ENCODE results near the gene PTPN6. TPM values are rescaled to one million over a fixed set of nuclear protein-coding genes. Genes with fewer than 3 reads are reported as not detected.
A peak's percentile ranks its signal among the peaks of the same experiment; 100 is the strongest.

Gene PTPN6
- total RNA-seq, 2 donors from 2014 or later, result 71.6 to 131 TPM

DNA sequence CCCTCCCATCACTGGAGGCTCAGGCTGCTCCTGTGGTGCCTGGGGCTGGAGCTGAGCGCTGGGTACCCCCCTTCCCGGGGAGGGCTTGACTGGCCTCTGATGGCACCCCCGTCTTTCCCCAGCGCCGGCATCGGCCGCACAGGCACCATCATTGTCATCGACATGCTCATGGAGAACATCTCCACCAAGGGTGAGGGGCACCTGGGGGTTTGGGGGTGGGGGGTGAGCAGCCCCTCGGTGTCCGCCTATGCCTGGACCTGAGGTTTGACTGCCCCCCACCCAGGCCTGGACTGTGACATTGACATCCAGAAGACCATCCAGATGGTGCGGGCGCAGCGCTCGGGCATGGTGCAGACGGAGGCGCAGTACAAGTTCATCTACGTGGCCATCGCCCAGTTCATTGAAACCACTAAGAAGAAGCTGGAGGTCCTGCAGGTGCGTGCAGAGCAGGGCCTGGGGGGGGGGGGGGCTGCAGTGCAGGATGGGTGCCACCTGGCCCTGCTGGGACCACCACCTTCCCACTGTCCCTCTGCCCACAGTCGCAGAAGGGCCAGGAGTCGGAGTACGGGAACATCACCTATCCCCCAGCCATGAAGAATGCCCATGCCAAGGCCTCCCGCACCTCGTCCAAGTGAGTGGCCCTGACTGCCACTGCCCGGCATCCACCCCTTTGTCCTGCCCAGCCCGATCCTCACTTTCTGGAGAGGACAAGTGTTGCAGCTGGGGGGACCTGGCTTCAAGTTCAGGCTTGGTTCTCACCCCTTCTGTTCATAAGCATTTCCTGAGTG is 8.8 kb downstream of the PTPN6 start:
- H3K36me3 Mint-ChIP-seq, result peaks cover 4% of the 10 kb centered on the region
- H3K4me3 Mint-ChIP-seq, result peak overlapping the region; percentile 91
- ATAC-seq (no peak), DNase-seq (ENCODE audit: low spot score) (no peak)
- H3K27ac Mint-ChIP-seq, result peak overlapping the region; percentile 96 to 97
- no peaks in the 10 kb centered on the region for H3K27me3 Mint-ChIP-seq
- no peaks in the 10 kb centered on the region for H3K9me3 Mint-ChIP-seq
- peaks cover 58 to 66% of the 10 kb centered on the region in 2 donors for H3K4me1 Mint-ChIP-seq (ENCODE audit: low read depth in 2 of 2)

DNA sequence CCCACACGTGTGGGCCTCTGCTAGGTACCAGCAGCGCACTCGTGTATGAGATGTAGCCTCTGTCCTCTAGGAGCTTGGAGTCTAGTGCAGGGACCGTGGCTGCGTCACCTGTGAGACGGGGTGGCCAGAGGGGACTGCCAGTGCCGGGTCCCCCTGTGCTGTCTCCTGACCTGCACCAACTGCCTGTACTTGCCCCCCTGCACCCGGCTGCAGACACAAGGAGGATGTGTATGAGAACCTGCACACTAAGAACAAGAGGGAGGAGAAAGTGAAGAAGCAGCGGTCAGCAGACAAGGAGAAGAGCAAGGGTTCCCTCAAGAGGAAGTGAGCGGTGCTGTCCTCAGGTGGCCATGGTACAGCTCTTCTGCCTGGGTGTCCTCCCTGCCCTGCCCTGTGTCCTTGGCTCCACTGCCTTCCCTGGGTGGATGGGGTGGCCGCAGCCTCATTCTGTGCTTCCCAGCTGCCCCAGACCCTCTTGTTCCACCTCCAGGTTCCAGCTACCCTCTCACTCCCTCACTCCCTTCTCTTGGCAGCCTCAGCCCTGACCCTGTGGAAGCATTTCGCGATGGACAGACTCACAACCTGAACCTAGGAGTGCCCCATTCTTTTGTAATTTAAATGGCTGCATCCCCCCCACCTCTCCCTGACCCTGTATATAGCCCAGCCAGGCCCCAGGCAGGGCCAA is 9.6 kb downstream of the PTPN6 start:
- no peaks in the 10 kb centered on the region for H3K9me3 Mint-ChIP-seq
- peak overlapping the region; percentile 96 for H3K27ac Mint-ChIP-seq
- H3K4me3 Mint-ChIP-seq, result peak overlapping the region; percentile 89
- no peaks in the 10 kb centered on the region for H3K27me3 Mint-ChIP-seq
- H3K36me3 Mint-ChIP-seq, result peaks cover 9% of the 10 kb centered on the region
- ATAC-seq, result peak; percentile 63 to 69
- no peak for DNase-seq (ENCODE audit: low spot score)
- peaks cover 62 to 63% of the 10 kb centered on the region in 2 donors for H3K4me1 Mint-ChIP-seq (ENCODE audit: low read depth in 2 of 2)

DNA sequence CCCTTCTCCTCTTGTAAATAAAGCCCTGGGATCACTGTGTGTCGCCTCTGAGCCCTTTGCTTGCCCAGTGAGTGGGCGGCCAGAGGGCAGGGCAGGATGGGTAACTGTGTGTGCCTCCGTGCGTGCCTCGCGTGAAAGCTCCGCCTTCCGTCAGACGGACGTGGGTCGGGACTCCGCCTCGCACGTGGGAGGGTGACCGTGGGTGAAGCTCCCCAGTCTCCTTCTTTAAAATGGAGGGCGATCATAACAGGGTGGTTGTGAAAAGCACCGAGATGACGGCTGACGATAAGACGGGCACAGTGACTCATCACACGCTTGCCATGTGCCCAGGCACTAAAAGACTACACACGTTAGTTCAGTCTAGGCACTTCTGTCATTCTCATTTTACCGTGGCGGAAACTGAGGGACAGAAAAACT is 10.1 kb downstream of the PTPN6 start:
- Mint-ChIP-seq H3K27me3 (no peaks in the 10 kb centered on the region), H3K4me1 (ENCODE audit: low read depth in 2 of 2) (peaks cover 58 to 59% of the 10 kb centered on the region in 2 donors), H3K4me3 (peak overlapping the region; percentile 89), H3K27ac (peak overlapping the region; percentile 96), H3K9me3 (no peaks in the 10 kb centered on the region), H3K36me3 (peaks cover 12% of the 10 kb centered on the region)
- ATAC-seq (peak; percentile 74 to 82), DNase-seq (ENCODE audit: low spot score) (peak; percentile 92)

DNA sequence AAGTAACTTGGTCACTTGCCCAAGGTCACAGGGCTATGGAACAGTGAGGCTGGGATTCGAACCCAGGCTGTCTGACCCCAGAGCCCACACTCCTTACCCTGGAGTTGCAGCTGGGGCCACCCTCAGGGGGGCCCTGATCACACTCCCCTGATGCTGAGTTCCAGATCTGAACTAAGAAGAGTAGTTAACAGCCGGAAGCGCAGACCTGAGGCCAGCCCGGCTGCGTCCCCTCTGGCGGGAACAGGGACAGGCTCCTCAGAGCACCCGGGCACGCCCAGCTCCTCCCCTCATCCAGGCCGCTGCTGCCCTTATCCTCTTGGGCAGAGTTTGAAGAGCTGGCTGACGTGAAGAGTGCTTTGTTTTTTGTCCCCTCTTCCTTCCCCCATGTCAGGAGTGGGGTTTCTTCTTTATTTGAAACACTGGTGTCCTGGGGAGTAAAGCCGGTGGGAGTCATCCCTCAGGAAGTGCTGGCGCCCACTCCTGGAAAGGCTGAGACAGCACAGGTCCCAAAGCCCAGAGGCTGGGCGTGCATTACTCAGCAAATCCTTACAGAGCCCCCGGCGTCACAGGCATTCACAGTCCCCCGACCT is 10.6 kb downstream of the PTPN6 start:
- Mint-ChIP-seq H3K9me3 (no peaks in the 10 kb centered on the region), H3K4me3 (peak overlapping the region; percentile 89), H3K27me3 (no peaks in the 10 kb centered on the region), H3K4me1 (ENCODE audit: low read depth in 2 of 2) (peaks cover 56 to 57% of the 10 kb centered on the region in 2 donors), H3K36me3 (peaks cover 17% of the 10 kb centered on the region), H3K27ac (peak overlapping the region; percentile 96)
- ATAC-seq (peak in 1 of 2 donors; percentile 34), DNase-seq (ENCODE audit: low spot score) (no peak)

DNA sequence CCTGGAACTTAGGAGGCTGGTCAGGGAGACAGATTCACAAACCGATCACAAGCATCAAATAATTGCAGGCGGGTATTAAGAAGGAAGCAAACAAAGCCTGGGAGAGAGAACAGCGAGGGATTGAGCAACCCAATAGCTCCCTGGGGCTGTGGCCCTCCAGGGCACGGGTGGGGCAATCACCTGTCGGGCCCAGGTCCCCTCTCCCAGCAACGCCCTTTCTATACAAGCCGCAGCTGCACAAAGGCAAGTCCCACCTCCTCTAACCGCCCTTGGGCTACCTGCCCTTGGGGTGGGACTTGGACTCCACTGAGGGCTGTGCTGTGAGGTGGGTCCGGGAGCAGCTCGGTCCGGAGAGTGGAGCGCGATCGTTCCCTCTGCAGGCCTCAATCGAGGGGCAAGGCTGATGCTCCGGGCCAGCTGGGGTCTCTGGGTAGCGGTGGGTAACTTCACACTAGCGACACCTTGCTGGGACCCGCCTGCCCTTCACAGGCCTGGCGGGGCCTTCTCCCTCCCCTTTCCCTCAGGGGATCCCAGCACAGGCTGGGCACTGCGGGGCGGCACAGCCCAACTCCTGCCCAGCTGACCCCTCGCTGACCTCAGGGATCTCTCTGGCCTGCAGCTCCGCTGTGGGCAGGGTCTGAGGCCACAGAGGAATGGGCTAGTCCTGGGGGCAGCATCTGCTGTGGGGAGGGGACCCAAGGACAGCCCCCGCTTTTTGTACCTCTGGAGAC is 11.3 kb downstream of the PTPN6 start:
- Mint-ChIP-seq H3K9me3 (no peaks in the 10 kb centered on the region), H3K36me3 (peaks cover 13% of the 10 kb centered on the region), H3K4me1 (ENCODE audit: low read depth in 2 of 2) (peaks cover 50 to 51% of the 10 kb centered on the region in 2 donors), H3K27ac (peak overlapping the region; percentile 96), H3K27me3 (no peaks in the 10 kb centered on the region), H3K4me3 (peak overlapping the region; percentile 89)
- DNase-seq (ENCODE audit: low spot score) (no peak), ATAC-seq (no peak)

DNA sequence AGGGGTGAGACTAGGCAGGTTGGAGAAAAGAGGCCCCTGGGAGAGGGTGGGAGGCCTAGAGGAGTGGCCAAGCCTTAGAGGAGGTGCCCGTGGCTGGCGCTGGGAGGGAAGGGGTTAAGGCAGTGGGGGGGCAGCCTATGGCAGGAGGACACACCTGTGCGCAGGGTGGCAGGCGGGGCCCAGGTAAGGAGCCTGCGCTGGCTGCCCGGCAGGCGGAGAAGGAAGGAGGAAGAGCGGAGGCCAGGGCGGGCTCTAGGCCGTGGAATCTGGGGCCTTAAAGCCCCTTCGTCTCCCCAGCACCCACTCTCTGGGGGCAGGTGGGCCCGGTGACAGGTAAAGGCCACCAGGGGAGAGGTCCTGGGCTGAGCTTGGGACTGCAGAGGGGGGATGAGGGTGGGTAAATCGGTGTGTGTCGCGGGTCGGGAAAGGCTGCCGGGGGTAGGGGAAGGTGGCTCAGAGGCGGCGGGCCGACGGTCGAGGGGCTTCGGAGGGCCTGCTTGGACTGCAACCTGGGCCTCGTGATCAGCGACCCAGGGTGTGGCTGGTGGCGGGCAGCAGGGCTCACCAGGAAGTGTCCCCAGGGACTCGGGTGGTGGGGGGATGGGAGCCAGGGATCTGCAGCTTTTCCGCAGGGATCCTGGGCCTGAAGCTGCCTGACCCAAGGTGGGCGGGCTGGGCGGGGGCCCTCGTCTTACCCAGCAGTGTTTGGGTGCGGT is 12.0 kb downstream of the PTPN6 start:
- Mint-ChIP-seq H3K27ac (peak overlapping the region; percentile 96), H3K4me1 (ENCODE audit: low read depth in 2 of 2) (peaks cover 45 to 47% of the 10 kb centered on the region in 2 donors), H3K4me3 (no peak overlapping the region), H3K9me3 (no peaks in the 10 kb centered on the region), H3K36me3 (peaks cover 13% of the 10 kb centered on the region), H3K27me3 (no peaks in the 10 kb centered on the region)
- no peak for DNase-seq (ENCODE audit: low spot score)
- no peak for ATAC-seq

DNA sequence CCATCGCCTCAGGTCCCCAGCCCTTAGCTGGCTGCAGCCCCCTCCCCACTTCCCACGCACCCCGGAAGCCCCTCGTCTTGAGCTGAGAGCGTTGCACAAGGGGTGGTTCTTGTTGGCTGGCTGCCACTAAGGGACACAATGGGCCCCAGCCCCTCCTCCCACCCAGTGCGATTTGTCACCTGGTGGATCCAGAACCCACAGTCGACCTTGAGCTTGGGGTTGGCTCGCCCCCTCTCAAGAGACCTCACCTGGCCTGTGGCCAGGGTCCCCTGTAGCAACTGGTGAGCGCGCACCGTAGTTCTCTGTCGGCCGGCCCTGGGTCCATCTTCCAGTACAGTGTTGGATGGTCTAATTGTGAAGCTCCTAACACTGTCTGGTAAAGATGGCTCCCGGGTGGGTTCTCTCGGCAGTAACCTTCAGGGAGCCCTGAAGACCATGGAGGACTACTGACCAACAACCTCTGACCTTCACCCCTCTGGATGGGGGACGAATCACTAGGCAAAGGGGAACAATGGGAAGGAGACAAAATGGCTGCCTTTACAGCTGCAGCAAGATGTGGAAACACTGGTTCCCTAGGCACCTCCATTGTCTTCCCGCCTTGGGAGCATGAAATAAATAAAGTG is 12.7 kb downstream of the PTPN6 start:
- no peaks in the 10 kb centered on the region for H3K9me3 Mint-ChIP-seq
- no peak for DNase-seq (ENCODE audit: low spot score)
- peaks cover 42 to 47% of the 10 kb centered on the region in 2 donors for H3K4me1 Mint-ChIP-seq (ENCODE audit: low read depth in 2 of 2)
- no peaks in the 10 kb centered on the region for H3K27me3 Mint-ChIP-seq
- peak overlapping the region; percentile 84 for H3K27ac Mint-ChIP-seq
- H3K4me3 Mint-ChIP-seq, result no peak overlapping the region
- ATAC-seq, result no peak
- H3K36me3 Mint-ChIP-seq, result peaks cover 16% of the 10 kb centered on the region

DNA sequence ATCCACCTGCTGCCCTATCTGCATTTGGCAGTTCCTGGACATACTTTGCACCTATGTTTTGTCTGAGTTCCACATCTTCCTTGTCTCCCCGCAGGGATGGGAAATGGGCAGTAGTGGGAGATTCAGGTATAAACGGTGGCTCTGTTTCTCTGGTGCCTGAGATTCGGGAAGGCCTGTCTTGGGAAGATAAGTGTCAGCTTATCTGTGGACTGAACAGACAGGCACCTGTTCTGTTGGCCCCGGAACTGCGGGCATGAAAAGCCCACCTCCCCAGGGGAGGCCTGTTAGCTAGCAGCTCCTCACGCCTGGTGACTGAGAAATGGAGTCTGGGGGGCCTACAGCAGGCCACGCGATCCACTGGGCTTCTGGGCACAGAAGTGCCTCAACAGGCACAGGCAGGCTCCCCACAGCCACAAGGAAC is 13.5 kb downstream of the PTPN6 start:
- H3K4me1 Mint-ChIP-seq (ENCODE audit: low read depth in 2 of 2), result peaks cover 40 to 45% of the 10 kb centered on the region in 2 donors
- ATAC-seq (no peak), DNase-seq (ENCODE audit: low spot score) (no peak)
- peak overlapping the region; percentile 84 for H3K27ac Mint-ChIP-seq
- no peak overlapping the region for H3K4me3 Mint-ChIP-seq
- H3K27me3 Mint-ChIP-seq, result no peaks in the 10 kb centered on the region
- H3K9me3 Mint-ChIP-seq, result no peaks in the 10 kb centered on the region
- peaks cover 21% of the 10 kb centered on the region for H3K36me3 Mint-ChIP-seq

DNA sequence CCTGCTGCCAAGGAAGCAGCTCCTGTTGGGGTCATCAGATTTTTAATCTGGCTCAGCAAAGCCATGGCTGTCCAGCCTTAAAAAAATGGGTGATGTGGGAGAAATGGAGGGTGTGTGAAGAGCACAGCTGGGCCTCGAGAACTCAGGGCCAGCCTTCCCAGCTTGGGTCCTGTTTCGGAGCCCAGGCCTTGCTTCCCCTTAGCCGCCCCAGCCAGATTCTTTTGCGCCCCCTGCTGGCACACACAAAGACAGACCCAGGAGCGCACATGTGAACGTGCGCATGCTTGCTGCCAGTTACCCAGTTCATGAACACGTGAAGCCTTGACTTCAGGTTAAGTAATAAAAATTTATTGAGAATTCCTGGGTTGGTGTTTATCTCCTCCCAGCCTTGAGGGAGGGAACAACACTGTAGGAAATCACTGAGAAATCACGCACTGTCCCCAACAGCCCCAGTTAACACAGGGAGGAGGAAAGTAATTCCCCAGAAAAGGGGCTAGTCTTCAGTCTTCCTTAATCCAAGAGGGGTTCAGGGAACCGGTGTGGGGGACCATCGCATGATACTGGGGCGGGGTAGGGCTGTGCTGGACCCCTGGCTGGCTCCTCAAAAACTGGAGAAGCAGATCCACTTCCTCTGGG is 14.0 kb downstream of the PTPN6 start:
- no peaks in the 10 kb centered on the region for H3K27me3 Mint-ChIP-seq
- H3K27ac Mint-ChIP-seq, result peak overlapping the region; percentile 84
- DNase-seq (ENCODE audit: low spot score), result peak; percentile 87
- peaks cover 40 to 45% of the 10 kb centered on the region in 2 donors for H3K4me1 Mint-ChIP-seq (ENCODE audit: low read depth in 2 of 2)
- H3K4me3 Mint-ChIP-seq, result no peak overlapping the region
- no peaks in the 10 kb centered on the region for H3K9me3 Mint-ChIP-seq
- ATAC-seq, result peak; percentile 56 to 64
- H3K36me3 Mint-ChIP-seq, result peaks cover 21% of the 10 kb centered on the region

DNA sequence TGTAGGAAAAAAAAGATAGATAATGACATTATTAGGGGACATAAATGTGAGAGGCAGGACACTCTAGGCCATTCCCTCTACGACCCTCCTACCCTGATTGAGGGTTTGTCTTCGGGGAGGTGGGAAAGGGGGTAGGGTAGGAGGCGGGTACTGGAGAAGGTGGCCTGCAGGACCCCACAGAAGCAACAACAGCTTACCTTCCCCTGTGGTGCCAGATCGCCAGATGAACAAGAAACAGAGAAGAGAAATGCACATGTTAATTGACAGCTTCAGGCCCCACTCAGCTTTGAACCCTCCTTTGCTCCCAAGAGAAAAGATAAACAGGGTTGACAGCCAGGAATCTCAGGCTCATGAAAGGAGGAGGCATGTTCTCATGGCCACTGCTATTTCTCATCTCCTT is 14.6 kb downstream of the PTPN6 start:
- ATAC-seq (no peak), DNase-seq (ENCODE audit: low spot score) (no peak)
- H3K27ac Mint-ChIP-seq, result peak overlapping the region; percentile 84
- H3K4me1 Mint-ChIP-seq (ENCODE audit: low read depth in 2 of 2), result peaks cover 36 to 42% of the 10 kb centered on the region in 2 donors
- no peaks in the 10 kb centered on the region for H3K27me3 Mint-ChIP-seq
- peaks cover 24% of the 10 kb centered on the region for H3K36me3 Mint-ChIP-seq
- H3K4me3 Mint-ChIP-seq, result no peak overlapping the region
- no peaks in the 10 kb centered on the region for H3K9me3 Mint-ChIP-seq

DNA sequence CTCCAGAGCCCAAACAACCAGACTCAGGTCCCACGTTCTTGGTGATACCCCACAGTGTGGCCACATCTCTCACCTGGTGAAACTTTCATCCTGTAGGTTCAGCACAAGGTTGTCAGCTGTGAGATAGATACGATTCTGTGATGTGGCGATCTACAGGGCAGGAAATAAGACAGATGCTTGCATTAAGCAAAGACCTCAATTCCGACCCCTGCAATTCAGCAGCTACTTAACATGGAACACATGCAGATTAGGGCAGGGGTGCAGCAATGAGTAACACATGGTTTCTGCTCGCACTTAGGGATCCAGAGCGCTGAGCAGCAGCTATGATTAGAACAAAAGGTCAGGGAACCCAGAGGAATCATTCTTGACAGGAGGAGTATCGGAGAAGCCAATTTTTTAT is 15.2 kb downstream of the PTPN6 start:
- H3K4me3 Mint-ChIP-seq, result no peak overlapping the region
- H3K36me3 Mint-ChIP-seq, result peaks cover 27% of the 10 kb centered on the region
- H3K9me3 Mint-ChIP-seq, result no peaks in the 10 kb centered on the region
- H3K27me3 Mint-ChIP-seq, result no peaks in the 10 kb centered on the region
- H3K27ac Mint-ChIP-seq, result peak overlapping the region; percentile 84
- H3K4me1 Mint-ChIP-seq (ENCODE audit: low read depth in 2 of 2), result peaks cover 32 to 40% of the 10 kb centered on the region in 2 donors
- no peak for ATAC-seq
- DNase-seq (ENCODE audit: low spot score), result peak; percentile 23

DNA sequence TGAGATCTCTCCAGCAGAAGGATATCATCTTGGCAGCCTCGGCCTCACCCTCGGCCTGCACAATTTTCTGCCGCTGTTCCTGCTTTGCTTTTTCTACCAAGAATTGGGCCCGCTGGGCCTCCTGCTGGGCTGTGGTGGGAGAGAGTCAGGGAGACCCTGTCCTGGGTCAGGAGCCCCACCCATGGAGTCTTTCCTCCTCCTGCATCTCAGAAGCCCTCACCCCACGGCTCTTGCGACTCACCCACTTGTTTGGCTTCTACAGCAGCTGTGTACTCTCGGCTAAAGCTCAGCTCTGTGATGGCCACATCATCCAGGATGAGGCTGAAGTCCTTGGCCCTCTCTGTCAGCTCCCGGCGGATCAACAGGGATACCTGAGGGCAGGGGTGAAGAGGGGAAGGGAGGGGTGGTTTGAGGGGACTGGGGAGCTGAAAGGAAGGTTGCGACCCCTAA is 16.5 kb downstream of the PTPN6 start:
- Mint-ChIP-seq H3K27me3 (no peaks in the 10 kb centered on the region), H3K4me3 (no peak overlapping the region), H3K9me3 (no peaks in the 10 kb centered on the region), H3K36me3 (peaks cover 39% of the 10 kb centered on the region), H3K27ac (peak overlapping the region in 1 of 2 donors; percentile 25), H3K4me1 (ENCODE audit: low read depth in 2 of 2) (peaks cover 33 to 42% of the 10 kb centered on the region in 2 donors)
- no peak for DNase-seq (ENCODE audit: low spot score)
- ATAC-seq, result no peak
